CD4-positive, alpha-beta T cell treated with Interleukin-15 for 1 hour (primary cell): ENCODE data around the gene ADAM11.
"Not testable (repeated sequence)": the region's sequence is repeated elsewhere in the genome, so short reads cannot be mapped to it uniquely, and the experiment has no call there.

ENCODE experiments used
- DNase-seq: peaks from one replicate; pipeline ENCODE4 v3.0.0-alpha.2; 2020

The ADAM11 gene

GRCh38 chr17:44758414-44759085, at the start of gene ADAM11:
Gene ADAM11 (plus strand): TSS chr17:44758988. CDS start chr17:44759200, 212 bp downstream.
- DNase-seq: no peak

- DNase-seq: no peak
Observed at GRCh38 chr17:44719444-44719843, 39.3 kb upstream of the ADAM11 start.

- no peak for DNase-seq
Observed at GRCh38 chr17:44722254-44722653, 36.5 kb upstream of the ADAM11 start.

GRCh38 chr17:44726121-44726520, 32.7 kb upstream of the ADAM11 start:
- not testable (repeated sequence) for DNase-seq

GRCh38 chr17:44733753-44734152, 25.0 kb upstream of the ADAM11 start:
- DNase-seq: no peak

- no peak for DNase-seq
Observed at GRCh38 chr17:44734272-44734671, 24.5 kb upstream of the ADAM11 start.

GRCh38 chr17:44736551-44737240, 22.1 kb upstream of the ADAM11 start:
- DNase-seq: no peak

- no peak for DNase-seq
Observed at GRCh38 chr17:44738214-44738906, 20.4 kb upstream of the ADAM11 start.

- no peak for DNase-seq
Observed at GRCh38 chr17:44741316-44741715, 17.5 kb upstream of the ADAM11 start.

- DNase-seq: no peak
Observed at GRCh38 chr17:44745301-44745700, 13.5 kb upstream of the ADAM11 start.

- DNase-seq: not testable (repeated sequence)
Observed at GRCh38 chr17:44745738-44746137, 13.1 kb upstream of the ADAM11 start.

- DNase-seq: no peak
Observed at GRCh38 chr17:44747566-44747965, 11.2 kb upstream of the ADAM11 start.

- DNase-seq: no peak
Observed at GRCh38 chr17:44749076-44749979, 9.5 kb upstream of the ADAM11 start.

GRCh38 chr17:44749980-44750318, 8.8 kb upstream of the ADAM11 start:
- DNase-seq: no peak

GRCh38 chr17:44751331-44751730, 7.5 kb upstream of the ADAM11 start:
- no peak for DNase-seq

- DNase-seq: no peak
Observed at GRCh38 chr17:44751806-44752205, 7.0 kb upstream of the ADAM11 start.

GRCh38 chr17:44752953-44753861, 5.6 kb upstream of the ADAM11 start:
- no peak for DNase-seq

- no peak for DNase-seq
Observed at GRCh38 chr17:44754276-44754675, 4.5 kb upstream of the ADAM11 start.

- DNase-seq: not testable (repeated sequence)
Observed at GRCh38 chr17:44755180-44755579, 3.6 kb upstream of the ADAM11 start.

- no peak for DNase-seq
Observed at GRCh38 chr17:44757045-44757917, 1.5 kb upstream of the ADAM11 start.

- no peak for DNase-seq
Observed at GRCh38 chr17:44757918-44758413, 822 bp upstream of the ADAM11 start.
